Mesothelial cell of epicardium (in vitro differentiated cells): ENCODE results near the gene SULT4A1. TPM values are rescaled to one million over a fixed set of nuclear protein-coding genes. Genes with fewer than 3 reads are reported as not detected.

Experiments
- DNase-seq, 2 experiments: peaks; one replicate each; pipeline ENCODE4 v3.0.0; 2021; ENCODE audit warnings: low spot score in 2 of 2; ENCODE audit not compliant: unreplicated experiment in 2 of 2
- H3K27ac Mint-ChIP-seq: 2 replicates; pipeline ENCODE4 v1.8.0; 2021; ENCODE audit warnings: mixed read lengths
- H3K27me3 Mint-ChIP-seq: 2 replicates; pipeline ENCODE4 v1.8.0; 2021; ENCODE audit warnings: low read depth, mixed read lengths
- H3K36me3 Mint-ChIP-seq: 2 replicates; pipeline ENCODE4 v1.8.0; 2021; ENCODE audit warnings: mixed read lengths
- H3K4me1 Mint-ChIP-seq: 2 replicates; pipeline ENCODE4 v1.8.0; 2021; ENCODE audit warnings: mixed read lengths
- H3K4me3 Mint-ChIP-seq: 2 replicates; pipeline ENCODE4 v1.8.0; 2021; ENCODE audit warnings: mild to moderate bottlenecking, moderate library complexity, mixed read lengths
- H3K9me3 Mint-ChIP-seq: 2 replicates; pipeline ENCODE4 v1.8.0; 2021; ENCODE audit warnings: mixed read lengths
- CTCF ChIP-seq: fragments of 200-600 bp; sonication (generic); IDR thresholded peaks from one replicate; pipeline ENCODE4 v1.5.0; 2021; ENCODE audit warnings: antibody characterized with exemption; ENCODE audit not compliant: unreplicated experiment
- total RNA-seq: library from RNA; stranded (reverse); gene quantifications from 3 replicates; pipeline ENCODE4 v1.2.1, GENCODE V29; 2021

The SULT4A1 gene
- total RNA-seq, 1 donor from 2014 or later = 7.1 TPM

GRCh38 chr22:43893266-43893665 lies 31.0 kb upstream of the SULT4A1 start:
- no peak overlapping the region for H3K4me3 Mint-ChIP-seq
- no peaks in the 10 kb centered on the region for H3K9me3 Mint-ChIP-seq
- H3K36me3 Mint-ChIP-seq = no peaks in the 10 kb centered on the region
- no peak overlapping the region for H3K27ac Mint-ChIP-seq
- H3K27me3 Mint-ChIP-seq = peaks cover 82% of the 10 kb centered on the region
- no peak for TF ChIP-seq CTCF
- DNase-seq = no peak
- no peaks in the 10 kb centered on the region for H3K4me1 Mint-ChIP-seq

GRCh38 chr22:43892183-43892894 lies 30.0 kb upstream of the SULT4A1 start:
- DNase-seq = no peak
- Mint-ChIP-seq H3K9me3 (no peaks in the 10 kb centered on the region), H3K27me3 (peaks cover 86% of the 10 kb centered on the region), H3K4me3 (no peak overlapping the region), H3K4me1 (no peaks in the 10 kb centered on the region), H3K36me3 (no peaks in the 10 kb centered on the region), H3K27ac (no peak overlapping the region)
- TF ChIP-seq CTCF = no peak

GRCh38 chr22:43891360-43892182 lies 29.3 kb upstream of the SULT4A1 start, which contains the start of gene PNPLA5:
TSS of gene PNPLA5 (minus strand) at chr22:43892013. CDS start at chr22:43891880, 133 bp downstream.
- no peak within 1 kb of the TSS for H3K4me3 Mint-ChIP-seq
- TF ChIP-seq CTCF = no peak
- peaks cover 93% of the 10 kb centered on the region for H3K27me3 Mint-ChIP-seq
- no peaks in the 10 kb centered on the region for H3K4me1 Mint-ChIP-seq
- no peaks in the 10 kb centered on the region for H3K9me3 Mint-ChIP-seq
- no peak within 1 kb of the TSS for H3K27ac Mint-ChIP-seq
- no peaks in the 10 kb centered on the region for H3K36me3 Mint-ChIP-seq
- DNase-seq = no peak

GRCh38 chr22:43890901-43891331 lies 28.6 kb upstream of the SULT4A1 start:
- no peaks in the 10 kb centered on the region for H3K36me3 Mint-ChIP-seq
- no peak for TF ChIP-seq CTCF
- H3K4me3 Mint-ChIP-seq = no peak overlapping the region
- no peaks in the 10 kb centered on the region for H3K9me3 Mint-ChIP-seq
- no peak for DNase-seq
- H3K4me1 Mint-ChIP-seq = no peaks in the 10 kb centered on the region
- H3K27ac Mint-ChIP-seq = no peak overlapping the region
- H3K27me3 Mint-ChIP-seq = peaks cover 90% of the 10 kb centered on the region

- H3K27ac Mint-ChIP-seq = no peak overlapping the region
- peaks cover 90% of the 10 kb centered on the region for H3K27me3 Mint-ChIP-seq
- no peaks in the 10 kb centered on the region for H3K9me3 Mint-ChIP-seq
- H3K4me1 Mint-ChIP-seq = no peaks in the 10 kb centered on the region
- no peak for TF ChIP-seq CTCF
- no peak for DNase-seq
- no peaks in the 10 kb centered on the region for H3K36me3 Mint-ChIP-seq
- no peak overlapping the region for H3K4me3 Mint-ChIP-seq
These were observed 27.5 kb upstream of the SULT4A1 start for GRCh38 chr22:43889860-43890253.
